Hematopoietic multipotent progenitor cell treated with erythropoietin and hydrocortisone succinate and interleukin-3 and kit ligand, for 15 days (in vitro differentiated cells): ENCODE measurements around the gene HOXD1.

ENCODE experiments used
- DNase-seq: peaks from one replicate; pipeline ENCODE4 v3.0.0-alpha.2; 2015; ENCODE audit warnings: low spot score

The HOXD1 gene

DNA sequence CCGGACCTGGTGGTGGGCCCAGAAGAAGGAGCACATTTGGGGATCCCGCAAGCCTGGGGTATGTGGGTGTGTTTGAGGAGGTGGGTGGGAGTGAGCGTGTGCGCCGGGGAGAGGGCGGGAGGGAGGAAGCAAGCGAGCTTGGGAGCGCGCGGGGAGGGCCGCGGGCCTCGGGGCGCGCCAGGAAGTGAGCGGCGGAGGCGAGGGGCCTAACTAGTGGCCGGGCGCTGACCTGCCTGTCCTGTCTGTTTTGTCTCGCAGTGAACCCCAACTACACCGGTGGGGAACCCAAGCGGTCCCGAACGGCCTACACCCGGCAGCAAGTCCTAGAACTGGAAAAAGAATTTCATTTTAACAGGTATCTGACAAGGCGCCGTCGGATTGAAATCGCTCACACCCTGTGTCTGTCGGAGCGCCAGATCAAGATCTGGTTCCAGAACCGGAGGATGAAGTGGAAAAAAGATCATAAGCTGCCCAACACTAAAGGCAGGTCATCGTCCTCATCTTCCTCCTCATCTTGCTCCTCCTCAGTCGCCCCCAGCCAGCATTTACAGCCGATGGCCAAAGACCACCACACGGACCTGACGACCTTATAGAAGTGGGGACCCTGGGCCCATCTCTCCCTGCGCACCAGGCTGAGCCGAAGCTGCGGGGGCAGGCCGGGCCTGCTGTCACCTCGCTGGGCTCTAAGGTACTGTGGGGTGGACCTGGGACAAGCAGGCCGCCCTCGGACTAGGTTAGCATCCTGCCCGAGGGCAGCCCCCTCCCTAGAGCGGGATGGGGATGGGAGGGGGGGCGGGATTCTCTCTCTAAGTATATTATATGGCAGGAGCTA is 35.9 kb upstream of the HOXD1 start:
- no peak for DNase-seq

DNA sequence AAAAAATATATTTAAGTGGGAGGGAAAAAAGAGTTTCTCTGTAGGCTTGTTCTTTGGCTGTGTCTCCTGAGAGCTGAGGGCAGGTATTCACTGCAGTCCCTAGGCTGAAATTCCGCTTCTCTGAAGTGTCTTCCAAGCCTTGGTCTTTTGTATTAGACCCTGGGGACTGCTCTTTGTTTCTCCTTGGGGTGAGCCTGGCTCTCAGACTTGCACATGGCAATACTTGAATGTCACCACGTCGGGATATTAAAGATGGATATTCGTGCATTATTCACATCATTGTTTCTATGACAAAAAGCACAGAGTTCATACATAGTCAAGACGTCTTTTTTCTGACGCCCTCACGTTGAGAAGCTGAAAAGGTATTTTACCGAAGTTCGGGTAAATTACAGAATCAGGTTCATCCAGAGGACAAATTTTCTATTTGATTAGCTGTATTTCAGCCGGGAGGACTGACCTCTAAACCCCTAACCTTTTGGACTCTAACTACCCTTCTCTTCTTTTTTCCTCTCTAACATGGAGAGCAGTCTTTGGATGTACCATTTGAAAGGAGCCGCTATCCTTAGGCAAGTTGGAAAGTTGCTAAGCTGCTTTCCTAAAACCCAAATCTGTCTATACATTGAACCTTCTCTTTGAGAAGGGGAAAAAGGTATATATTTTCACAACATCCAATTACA is 33.8 kb upstream of the HOXD1 start:
- no peak for DNase-seq

DNA sequence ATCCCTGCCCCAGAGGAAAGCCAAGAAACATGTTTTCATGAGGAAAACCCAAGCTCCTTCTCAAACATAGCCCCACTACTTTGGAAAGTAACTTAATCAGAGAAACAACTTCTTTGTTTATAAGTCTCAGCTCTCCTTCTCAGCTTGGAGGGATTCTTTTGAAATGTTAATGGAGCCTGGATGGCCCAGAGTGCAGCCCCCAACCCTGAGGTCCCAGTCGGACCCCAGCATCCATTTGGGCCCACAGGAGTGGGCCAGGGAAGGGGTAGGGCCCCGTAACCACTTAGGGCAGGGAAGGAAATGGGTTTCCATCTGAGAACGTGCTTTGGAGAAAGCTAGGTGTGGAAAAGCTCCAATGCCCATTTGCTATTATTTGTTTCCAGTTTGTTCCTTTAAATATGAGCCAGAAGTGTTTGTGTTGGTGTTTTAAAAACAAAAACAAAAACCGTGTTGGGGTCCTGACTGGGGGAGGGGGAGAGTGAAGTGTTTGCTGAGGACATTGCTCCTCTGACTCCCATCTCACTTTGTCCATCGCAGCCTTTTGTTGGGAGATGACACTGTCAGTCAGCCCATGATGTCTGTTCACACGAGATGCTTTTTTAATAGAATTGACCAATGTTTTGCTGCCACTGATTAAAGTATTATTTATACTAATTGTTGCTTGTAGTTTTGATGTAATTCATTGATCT is 33.0 kb upstream of the HOXD1 start:
- no peak for DNase-seq

DNA sequence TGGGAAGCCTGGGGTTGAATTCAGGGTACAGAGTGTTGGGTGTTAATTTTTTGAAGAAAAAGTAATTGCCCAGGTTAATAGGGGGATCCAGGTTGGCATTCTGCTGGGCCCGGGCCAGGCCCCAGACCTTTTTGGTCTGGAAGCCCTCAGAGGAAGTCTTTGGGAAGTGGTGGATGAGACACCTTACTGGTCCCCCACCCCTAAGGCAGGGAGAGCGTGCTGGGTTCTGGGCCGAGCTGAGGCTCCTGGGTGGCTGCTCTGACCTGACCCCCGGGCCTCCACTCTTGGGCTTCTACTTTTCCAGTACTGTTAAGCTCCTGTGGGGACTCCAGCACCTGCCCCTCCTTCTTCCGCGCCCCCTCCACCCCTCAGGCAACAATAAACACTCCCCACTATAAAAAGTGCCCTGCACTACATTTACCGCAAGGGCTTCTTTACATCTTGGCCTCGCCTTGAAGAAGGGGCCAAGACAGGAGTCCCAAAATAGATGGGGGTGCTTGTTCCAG is 32.1 kb upstream of the HOXD1 start:
- no peak for DNase-seq

DNA sequence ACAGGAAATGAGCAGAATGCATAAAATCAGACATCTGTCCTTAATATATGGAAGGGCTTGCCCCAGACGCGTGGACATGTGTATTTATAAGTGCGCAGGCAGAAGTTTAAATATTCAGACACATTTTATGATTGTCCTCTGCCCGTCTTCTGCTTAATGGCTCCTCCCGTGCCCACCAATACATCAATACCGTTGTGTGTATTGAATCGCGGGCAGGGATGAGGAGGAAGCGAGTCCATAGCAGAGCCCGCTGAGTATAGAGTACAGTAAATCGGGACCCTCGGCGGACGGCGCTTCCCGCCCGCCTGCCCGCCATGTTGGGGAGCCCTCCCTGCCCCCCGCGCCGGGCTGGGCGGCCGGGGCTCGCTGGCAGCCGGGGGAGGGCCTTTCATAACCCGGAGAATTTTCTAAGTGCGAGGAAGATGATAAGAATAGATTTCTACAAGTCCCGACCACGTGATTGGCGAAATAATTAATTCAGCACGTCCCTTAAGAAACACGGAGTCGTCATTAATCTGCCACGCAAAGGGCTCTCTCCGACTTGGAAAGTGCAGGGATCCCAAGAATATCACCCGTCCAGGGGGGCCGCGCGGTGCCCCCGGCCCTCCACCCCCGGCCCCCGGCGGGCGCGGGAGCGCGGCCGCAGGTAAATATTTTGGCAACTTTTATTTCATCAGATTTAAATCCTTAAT is 31.5 kb upstream of the HOXD1 start, which contains the start of gene HOXD3:
Gene HOXD3 (plus strand): TSS at position 501 of the 692 bp plus-strand sequence. CDS start 11,808 bp downstream, outside the sequence.
- no peak for DNase-seq

DNA sequence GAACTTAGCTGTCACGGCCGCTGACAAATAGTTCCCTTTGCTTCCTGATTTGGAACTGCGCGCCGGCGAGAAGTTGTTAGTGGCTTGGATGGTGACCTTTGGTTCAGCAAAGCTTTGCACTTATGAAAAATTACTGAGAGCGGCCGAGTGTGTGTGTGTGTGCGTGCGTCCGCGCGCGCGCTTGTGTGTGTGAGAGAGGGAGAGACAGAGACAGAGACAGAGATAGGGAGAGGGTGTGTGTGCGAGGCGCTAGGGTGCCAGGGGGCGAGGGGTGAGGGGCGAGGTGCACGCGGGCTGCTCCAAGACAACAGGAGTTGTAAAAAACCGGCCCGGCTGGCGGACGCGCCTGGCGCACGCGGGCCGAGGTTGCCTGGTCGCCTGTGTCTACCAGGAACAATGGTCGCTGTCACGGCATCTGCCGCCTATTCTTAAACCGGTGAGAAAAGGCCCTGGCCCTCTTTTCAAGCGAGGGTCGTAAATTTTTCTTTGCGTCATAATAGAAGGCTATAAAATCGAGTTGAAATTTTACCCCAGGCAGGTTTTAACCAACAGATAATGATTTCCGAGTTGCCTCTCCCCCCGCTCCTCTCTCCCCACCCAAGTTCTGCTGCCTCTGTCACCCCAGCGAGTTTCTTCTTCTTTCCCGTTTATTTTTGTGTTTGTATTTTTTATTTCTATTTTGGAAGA is 30.8 kb upstream of the HOXD1 start:
- DNase-seq, result no peak

DNA sequence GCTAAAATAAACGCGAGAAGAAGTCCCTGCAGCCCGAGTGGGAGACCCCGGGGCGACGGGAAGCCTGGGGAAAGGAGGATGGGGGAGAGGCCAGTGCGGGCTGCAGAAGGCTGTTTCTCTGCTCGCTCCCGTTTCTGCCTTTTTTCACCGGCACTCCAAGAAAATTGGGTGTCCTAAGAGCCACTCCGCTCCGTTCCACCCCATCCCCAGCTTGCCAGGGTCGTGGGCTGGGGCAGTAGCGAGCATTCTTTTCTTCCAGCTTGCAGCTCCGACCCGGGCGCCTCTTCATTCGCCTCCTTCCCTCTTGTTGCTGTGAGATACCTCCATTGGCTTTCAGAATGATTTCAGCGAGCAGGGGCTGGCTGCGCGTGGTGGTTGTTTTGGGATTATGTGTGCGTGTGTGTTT is 30.3 kb upstream of the HOXD1 start:
- DNase-seq, result no peak

DNA sequence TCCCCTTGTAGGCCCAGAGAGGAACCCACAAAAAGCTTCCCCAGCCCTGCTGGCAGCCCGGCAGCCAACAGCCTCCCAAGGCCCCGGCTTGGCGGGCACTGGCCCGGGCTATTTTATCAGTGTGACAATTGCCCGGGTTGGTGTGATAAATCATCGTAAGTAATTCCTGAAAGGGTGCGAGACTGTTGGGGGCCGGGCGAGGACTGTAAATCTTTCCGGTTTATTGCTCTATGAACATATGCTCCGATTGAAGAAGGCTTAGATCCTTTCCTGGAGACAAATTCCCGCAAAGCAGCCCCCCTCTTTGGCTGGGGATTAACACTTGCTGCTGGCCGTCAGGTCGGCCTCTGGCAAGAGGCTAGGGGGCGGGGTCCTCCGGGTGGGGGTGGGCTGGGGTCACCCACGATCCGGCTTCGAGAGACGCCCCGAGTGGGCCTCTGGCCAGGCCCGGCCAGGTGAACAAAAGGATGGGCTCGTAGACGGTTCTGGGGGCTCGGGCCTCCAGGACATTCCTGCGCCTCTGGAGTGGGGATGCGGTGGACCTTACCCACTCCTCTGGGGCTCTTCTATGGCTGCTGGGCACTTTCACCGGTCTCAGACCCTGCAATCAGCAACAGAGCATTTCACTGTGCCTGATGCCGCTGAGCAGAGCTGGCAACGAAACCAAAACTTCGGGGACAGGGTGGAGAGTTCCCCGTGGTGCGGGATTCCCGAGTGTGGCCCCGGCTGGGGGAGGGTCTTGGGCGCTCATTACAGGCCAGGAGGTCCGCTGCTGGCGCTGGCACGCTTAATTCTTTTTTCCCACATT is 29.4 kb upstream of the HOXD1 start:
- no peak for DNase-seq

DNA sequence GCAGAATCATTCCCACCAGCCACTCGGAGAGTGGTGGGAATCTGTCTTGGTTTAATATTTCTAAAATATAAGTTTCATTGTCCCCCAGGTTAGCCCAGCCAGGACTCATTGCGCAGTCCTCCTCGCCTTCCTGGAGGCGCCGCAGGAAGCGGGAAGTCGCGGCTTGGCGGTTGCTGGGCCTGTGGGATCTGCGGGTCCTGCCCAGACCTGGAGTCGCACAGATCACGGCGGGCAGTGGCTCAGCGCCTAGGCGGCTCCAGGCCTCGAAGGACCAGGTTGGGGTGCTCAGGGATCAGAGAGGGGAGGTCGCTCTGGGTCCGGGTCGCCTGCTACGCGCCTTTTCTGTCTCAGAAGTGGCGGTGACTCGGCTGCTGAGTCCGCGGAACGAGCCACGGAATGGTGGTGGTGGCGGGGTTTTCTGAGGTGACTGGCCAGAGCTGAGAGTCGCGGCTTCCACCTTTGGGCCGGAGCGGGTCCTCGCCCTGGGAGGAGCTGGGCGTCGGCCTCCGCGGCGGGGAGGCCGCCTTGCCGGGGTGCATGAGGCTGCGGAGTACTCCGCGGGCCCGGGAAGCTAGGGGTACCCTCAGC is 28.7 kb upstream of the HOXD1 start:
- DNase-seq, result no peak

DNA sequence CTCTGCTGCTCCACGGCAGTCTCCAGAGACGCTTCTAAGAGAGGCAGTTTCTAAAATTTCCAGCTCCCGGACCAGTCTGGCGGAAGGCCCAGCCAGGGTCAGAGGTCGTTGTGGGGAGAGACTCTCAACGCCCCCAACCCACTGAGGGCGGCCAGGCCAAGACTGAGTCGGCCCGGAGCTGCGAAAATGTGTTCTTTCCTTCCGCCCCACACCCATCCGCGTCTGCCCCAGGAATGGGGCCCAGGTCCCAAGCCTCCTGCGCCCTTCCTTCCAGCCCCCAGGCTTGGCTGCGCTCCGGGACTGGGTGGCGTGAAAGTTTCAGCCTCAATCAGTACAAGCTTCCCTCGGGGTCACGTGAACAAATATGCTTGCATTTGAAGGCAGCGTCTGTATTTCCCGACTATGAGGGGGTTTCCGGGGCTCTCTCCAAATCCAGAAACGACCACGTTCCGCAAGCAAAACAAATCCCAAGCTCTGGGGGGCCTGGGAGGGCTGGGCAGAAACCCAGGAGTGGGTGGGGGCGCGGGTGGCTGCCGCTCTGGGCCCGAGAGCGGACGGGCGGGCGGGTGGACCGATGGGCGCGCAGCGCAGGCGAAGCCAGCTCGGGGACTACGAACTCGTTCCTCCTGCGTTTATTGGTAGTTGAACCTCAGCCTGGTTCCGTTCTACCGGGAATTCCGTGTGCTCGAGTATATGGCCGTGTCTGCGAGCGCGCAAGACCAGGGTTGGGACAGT is 28.1 kb upstream of the HOXD1 start:
- DNase-seq, result no peak

DNA sequence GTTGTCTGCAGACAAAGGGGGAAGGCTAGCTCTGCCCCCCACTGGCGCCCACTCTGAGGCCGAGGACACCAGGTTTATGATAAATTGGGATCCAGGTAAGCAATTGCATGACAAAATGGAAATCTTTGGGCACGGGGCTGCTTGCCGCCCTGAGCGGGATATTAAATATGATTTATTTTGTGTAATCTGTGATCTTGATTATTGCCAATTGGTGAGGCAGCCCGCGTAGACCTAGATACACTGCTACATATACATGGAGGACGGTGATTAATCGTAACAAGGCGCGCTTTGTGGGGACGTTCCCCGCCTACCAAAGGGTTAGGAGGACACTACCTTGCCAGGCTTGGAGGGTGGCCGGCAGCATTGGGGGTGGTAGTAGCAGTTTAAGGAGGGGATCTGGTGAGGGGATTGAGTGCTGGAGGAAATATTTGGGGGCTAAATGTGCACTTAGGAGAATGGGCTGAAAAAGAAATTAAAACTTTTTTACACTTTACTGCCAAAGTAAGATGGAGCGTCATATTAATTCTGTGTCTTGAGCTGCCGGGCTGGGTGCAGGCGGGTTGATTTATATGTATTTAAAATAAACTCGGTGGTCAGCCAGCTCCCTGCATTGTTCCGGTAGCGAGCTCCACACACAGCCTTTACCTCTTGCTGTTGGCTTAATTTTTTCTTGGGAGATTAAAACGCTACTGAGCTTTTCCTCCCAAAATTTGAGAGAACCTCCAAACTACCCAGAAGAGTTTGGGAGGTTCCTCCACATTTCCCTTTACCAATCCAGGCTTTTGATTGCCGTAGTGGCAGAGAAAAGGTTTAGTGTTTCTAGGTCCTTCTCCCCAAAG is 27.3 kb upstream of the HOXD1 start:
- DNase-seq, result no peak

DNA sequence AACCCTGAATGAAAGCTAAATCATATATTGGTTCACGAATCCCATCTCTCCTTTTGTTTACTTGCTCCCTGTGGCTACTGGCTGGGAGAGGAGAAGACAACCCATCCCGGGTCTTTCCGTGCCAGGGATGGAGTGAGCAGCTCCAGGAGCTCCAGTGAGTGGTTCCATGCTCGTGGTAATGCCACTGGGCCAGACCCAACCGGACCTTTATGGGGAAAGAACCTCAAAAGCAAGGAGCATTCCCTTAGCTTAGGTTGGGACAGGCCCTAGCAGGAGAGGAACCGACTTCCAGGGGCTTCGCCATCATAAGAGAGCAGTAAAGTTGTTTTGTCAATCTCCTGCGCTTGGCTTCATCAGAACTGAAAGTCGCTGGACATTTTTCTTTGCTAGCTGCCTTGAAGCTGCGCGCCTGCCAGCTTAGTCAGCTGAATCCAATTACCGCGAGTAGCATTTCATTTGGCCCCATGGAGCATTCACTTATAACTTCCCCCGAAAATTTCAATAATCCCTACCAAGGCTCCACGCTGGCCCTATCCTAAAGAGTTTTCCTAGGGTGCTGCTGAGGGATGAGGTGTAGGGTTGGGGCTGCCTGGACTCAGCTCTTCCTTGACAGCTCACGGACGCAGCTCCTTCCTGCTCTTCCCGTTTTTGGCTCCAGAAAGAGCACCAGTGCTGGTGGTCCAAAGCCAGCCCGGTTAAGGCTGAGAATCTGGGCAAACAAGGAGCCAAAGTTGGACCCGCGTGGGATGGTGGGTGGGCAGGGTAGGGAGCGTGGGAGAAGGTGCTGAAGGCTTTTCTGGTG is 26.4 kb upstream of the HOXD1 start:
- DNase-seq, result no peak

DNA sequence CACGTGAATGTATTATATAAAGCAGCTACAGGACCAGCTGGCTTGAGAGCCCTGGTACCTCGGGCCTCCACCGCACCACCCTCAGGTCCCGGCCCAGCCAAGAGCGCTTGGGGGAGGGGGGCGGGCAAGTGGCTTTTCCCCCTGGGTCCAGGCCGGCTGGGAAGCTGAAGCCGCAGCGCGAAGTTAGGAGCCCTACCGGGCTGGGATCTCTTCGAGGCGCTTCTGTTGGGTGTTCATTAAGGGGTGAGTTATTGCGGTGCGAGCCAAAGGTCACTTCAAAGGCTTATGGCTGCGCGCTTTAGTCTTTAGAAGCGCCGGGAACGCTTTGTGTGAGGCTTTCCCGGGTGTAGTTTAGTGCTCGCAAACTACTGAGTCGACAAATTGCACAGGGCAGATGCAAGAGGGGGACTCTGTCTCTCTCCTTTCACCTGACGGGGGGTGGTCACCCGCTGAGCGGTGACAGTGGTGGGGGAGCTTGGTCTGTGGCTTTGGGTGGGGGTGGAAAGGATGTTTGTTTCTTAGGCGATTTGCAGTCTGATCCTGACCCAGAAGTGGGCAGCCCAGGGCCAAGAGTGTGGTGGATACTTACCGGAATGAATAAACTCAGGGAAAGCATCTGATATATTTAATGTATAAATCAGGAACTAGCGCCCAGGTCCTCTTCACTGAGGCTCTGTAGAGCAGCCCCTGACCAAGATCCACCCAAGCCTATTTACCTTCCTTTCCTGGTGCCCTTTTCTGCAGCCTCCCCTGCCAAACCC is 25.4 kb upstream of the HOXD1 start:
- DNase-seq, result no peak

DNA sequence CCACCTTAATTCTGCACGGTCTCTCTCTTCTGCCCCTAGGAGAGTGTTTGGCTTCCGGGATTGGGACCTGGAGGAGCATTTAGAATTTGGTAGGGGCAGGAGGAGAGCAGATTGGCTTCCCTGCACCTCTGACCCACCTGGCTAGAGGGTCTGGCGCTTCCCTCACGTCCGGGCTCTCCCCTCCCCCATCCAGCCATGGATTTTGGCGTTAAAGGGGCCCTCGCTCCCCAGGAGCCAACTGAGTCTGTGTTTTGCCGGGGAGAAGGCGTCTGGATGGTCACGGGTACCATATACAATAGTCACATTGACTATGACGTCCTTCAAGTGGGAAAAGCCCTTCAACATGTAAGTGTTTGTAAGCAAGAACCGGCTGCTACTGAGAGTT is 24.8 kb upstream of the HOXD1 start:
- DNase-seq, result no peak

DNA sequence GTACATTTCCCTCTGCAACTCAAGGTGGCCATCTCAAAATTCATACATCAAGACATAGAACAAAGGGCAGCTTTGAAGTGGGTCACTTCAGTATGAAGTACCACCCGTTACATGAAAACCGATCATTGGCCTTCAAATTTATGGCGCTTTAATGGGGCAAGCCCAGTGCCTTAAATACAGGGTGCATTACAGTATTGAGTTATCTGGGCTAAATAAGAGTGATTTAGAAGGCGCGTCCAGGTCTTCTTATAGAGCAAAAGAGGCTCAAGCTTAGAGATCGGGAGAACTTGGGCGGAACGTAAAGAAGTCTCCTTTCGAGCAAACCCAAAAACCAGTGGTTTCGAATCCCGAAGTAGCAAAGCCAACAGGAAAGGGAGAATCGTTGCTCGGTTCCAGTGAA is 24.3 kb upstream of the HOXD1 start:
- no peak for DNase-seq

DNA sequence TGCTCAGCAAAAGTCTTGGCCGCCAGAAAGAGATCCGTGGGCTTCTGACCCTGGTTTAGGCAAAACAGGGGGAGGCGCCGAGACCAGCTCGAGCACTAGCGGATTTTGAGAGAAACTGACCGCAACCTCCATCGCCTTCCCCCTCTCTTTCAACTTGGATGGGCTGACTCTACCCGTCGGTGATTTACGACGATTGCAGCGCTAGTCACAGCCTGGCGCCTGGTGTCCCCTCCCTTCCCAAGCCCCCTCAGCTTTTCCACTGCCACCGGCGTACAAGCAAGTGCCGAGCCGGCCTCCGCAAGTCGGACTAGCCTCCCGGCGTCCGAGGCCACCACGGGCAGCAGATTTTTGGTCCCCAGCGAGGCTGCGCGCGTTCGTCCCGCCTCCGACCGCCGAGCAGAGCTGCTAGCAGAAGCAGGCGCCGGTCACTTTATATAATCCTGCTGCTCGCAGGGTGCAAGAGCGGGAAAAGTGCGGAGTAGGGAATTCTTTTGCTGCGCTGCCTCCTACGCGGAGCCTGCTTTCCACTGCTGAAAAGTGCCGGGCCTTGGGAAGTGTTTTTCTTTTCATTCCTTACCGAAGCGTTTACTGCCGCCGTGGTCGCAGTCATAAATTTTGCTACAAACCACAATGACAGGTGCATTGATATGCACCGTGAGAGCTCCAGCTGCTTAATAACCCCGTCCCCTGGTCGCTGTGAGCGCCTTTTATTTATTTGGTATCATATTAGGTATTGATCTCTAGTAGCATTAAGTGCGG is 23.7 kb upstream of the HOXD1 start:
- no peak for DNase-seq
